ENCODE data around the gene SNCG. TPM values are rescaled to one million over a fixed set of nuclear protein-coding genes. Genes with fewer than 3 reads are reported as not detected.

Gene SNCG
- total and polyA plus RNA-seq, 2 experiments from 2014 or later, result 4.0 to 17.0 TPM

GRCh38 chr10:86971232-86971991, 13.0 kb downstream of the SNCG start:
- no peaks in the 10 kb centered on the region for H3K9me2 ChIP-seq (ENCODE audit: insufficient read depth)
- Mint-ChIP-seq H3K4me3 (peak overlapping the region; percentile 84), H3K27ac (peak overlapping the region; percentile 59; the same call in 1 of the 2 replicates), H3K4me1 (peaks cover 45% of the 10 kb centered on the region), H3K9me3 (peaks cover 3% of the 10 kb centered on the region; the same call in 1 of the 3 replicates), H3K27me3 (ENCODE audit: insufficient read depth, low read depth, poor library complexity) (peaks cover 45% of the 10 kb centered on the region), H3K36me3 (ENCODE audit: low read depth) (peaks cover 4% of the 10 kb centered on the region; the same call in 2 of the 3 replicates)
- DNase-seq (ENCODE audit: low spot score) (peak; percentile 76), ATAC-seq (peak; percentile 27)
- H3K79me2 ChIP-seq (replicated peaks; ENCODE audit: insufficient read depth), result no peaks in the 10 kb centered on the region
- H3K4me1 ChIP-seq (ENCODE audit: insufficient read depth), result peaks cover 24% of the 10 kb centered on the region
- H3K27ac ChIP-seq (ENCODE audit: low read depth), result no peak overlapping the region
- no peak for TF ChIP-seq CREB1 (CRISPR knock-in tag; IDR thresholded peaks at IDR 0.05; ENCODE audit: low read depth)
- no peak for TF ChIP-seq EZH2 (IDR thresholded peaks at IDR 0.05; ENCODE audit: low read depth, unreplicated experiment)
- TF ChIP-seq POLR2AphosphoS5 (IDR thresholded peaks at IDR 0.05; ENCODE audit: low read depth), result no peak
- TF ChIP-seq EZH2phosphoT487 (IDR thresholded peaks at IDR 0.05; ENCODE audit: unreplicated experiment), result no peak
- no peak for TF ChIP-seq NANOG (IDR thresholded peaks at IDR 0.05; ENCODE audit: borderline replicate concordance)
- no peak for TF ChIP-seq ZNF462 (CRISPR knock-in tag; IDR thresholded peaks at IDR 0.05)
- TF ChIP-seq ZNF114 (CRISPR knock-in tag; IDR thresholded peaks at IDR 0.05), result no peak
- TF ChIP-seq ETS1 (IDR thresholded peaks at IDR 0.05), result no peak
- no peak for TF ChIP-seq JUNB (IDR thresholded peaks at IDR 0.05; ENCODE audit: unreplicated experiment)
- peak overlapping the region; percentile 91 for H2AFZ ChIP-seq
- H3F3A ChIP-seq (replicated peaks; ENCODE audit: low read depth), result peaks cover 7% of the 10 kb centered on the region; the same call in 1 of the 2 replicates
- peaks cover 68% of the 10 kb centered on the region for H3K27me3 ChIP-seq (ENCODE audit: insufficient read depth)
- H4K20me1 ChIP-seq (replicated peaks; ENCODE audit: insufficient read depth), result no peaks in the 10 kb centered on the region
- H3K36me3 ChIP-seq (ENCODE audit: insufficient read depth), result no peaks in the 10 kb centered on the region
- peak overlapping the region; percentile 67 for H3K4me3 ChIP-seq
- H3K4me2 ChIP-seq, result peak overlapping the region; percentile 91
